K562 (cell line): ENCODE data around the gene CRABP2. TPM values are rescaled to one million over a fixed set of nuclear protein-coding genes. Genes with fewer than 3 reads are reported as not detected.
A peak's percentile ranks its signal among the peaks of the same experiment; 100 is the strongest.

Experiments
- CHD4 ChIP-seq: fragments of 200-600 bp; sonication (generic); IDR thresholded peaks from 3 replicates; pipeline ENCODE4 v1.6.1; 2012; ENCODE audit warnings: low read depth, mild to moderate bottlenecking, mixed read lengths, low read length, inconsistent platforms; ENCODE audit not compliant: insufficient read depth, insufficient replicate concordance, poor library complexity, severe bottlenecking
- DMBX1 ChIP-seq: fragments of 250-450 bp; sonication (Bioruptor Pico); IDR thresholded peaks from 2 replicates; pipeline ENCODE4 v1.8.0; 2022; ENCODE audit warnings: inconsistent platforms, mild to moderate bottlenecking, moderate library complexity, borderline replicate concordance
- FOXA1 ChIP-seq: fragments of 450-650 bp; IDR thresholded peaks from 2 replicates; pipeline ENCODE4 v1.6.1; 2016; ENCODE audit warnings: mild to moderate bottlenecking, borderline replicate concordance
- HNRNPH1 ChIP-seq: fragments of 200-400 bp; formaldehyde crosslinking; optimal IDR thresholded peaks from 2 replicates; pipeline ENCODE3; 2017; ENCODE audit warnings: low read depth, mild to moderate bottlenecking, low read length, moderate library complexity
- MCM5 ChIP-seq: fragments of 450-650 bp; IDR thresholded peaks from 2 replicates; pipeline ENCODE4 v1.6.1; 2016; ENCODE audit warnings: low read depth
- NFIX ChIP-seq: fragments of 250-450 bp; sonication (Bioruptor Pico); IDR thresholded peaks from 2 replicates; pipeline ENCODE4 v1.4.0; 2020; ENCODE audit warnings: low read depth, mild to moderate bottlenecking, moderate library complexity
- NUFIP1 ChIP-seq: fragments of 450-650 bp; IDR thresholded peaks from 2 replicates; pipeline ENCODE4 v1.6.1; 2018; ENCODE audit not compliant: partially characterized antibody
- POLR2A ChIP-seq: fragments of 450-650 bp; conservative IDR thresholded peaks from 2 replicates; pipeline ENCODE4 v1.6.1; 2016
- ZFX ChIP-seq: sonication (generic); formaldehyde crosslinking; IDR thresholded peaks from 2 replicates; pipeline ENCODE4 v1.8.0; 2022; ENCODE audit warnings: mild to moderate bottlenecking, missing genetic modification reagents, moderate library complexity
- ZNF212 ChIP-seq: fragments of 450-650 bp; formaldehyde crosslinking; IDR thresholded peaks from 2 replicates; pipeline ENCODE4 v1.4.0; 2020; ENCODE audit warnings: mild to moderate bottlenecking
- ZNF277 ChIP-seq: fragments of 250-450 bp; sonication (Bioruptor Pico); IDR thresholded peaks from 2 replicates; pipeline ENCODE4 v1.8.0; 2022; ENCODE audit warnings: inconsistent platforms, mild to moderate bottlenecking, moderate library complexity, borderline replicate concordance
- ZNF395 ChIP-seq: fragments of 200-800 bp; sonication (Bioruptor generic); IDR thresholded peaks from 2 replicates; pipeline ENCODE4 v1.6.1; 2017; ENCODE audit warnings: missing genetic modification characterization, missing compliant biosample characterization
- ZNF644 ChIP-seq: fragments of 200-800 bp; sonication (Bioruptor generic); IDR thresholded peaks from 2 replicates; pipeline ENCODE4 v1.6.1; 2016; ENCODE audit warnings: low read depth, missing genetic modification characterization, missing compliant biosample characterization
- ZNF79 ChIP-seq: fragments of 250-450 bp; sonication (Bioruptor Pico); IDR thresholded peaks from 2 replicates; pipeline ENCODE4 v1.4.0; 2020; ENCODE audit warnings: low read depth, mild to moderate bottlenecking, moderate library complexity
- polyA plus RNA-seq, 8 experiments: library from polyadenylated mRNA; depleted of rRNA in 4 of 8; stranded (reverse) in 5 of 8; unstranded in 3 of 8; fragments of >200 nt; fragmentation: Nextera tagmentation in 2 of 8; fragmentation: Illumina TruSeq in 1 of 8; extraction: Ambion mirVana in 2 of 8; extraction: Trizol in 1 of 8; gene quantifications; 2 replicates each; pipeline versions ENCODE4 v1.2.1 to v1.2.3, GENCODE V29; 2011 to 2014; ENCODE audit warnings: inconsistent platforms in 1 of 8, missing spikeins in 1 of 8
- total RNA-seq, 7 experiments: library from RNA; depleted of rRNA in 6 of 7; stranded (reverse); fragments of >200 nt in 6 of 7; fragmentation: Illumina TruSeq in 2 of 7; extraction: Trizol in 2 of 7; gene quantifications; 2 replicates each; pipeline versions ENCODE4 v1.2.1 to v1.2.3, GENCODE V29; 2011 to 2021; ENCODE audit warnings: low replicate concordance in 1 of 7
- TF ChIP-seq, protein P1 (sequence below): fragments of 250-450 bp; sonication (Bioruptor Pico); IDR thresholded peaks from 2 replicates; pipeline ENCODE4 v1.5.0; 2021; ENCODE audit warnings: mild to moderate bottlenecking, borderline replicate concordance
- TF ChIP-seq, protein P2 (sequence below), 2 experiments: fragments of 150-350 bp in 1 of 2; IDR thresholded peaks; 2 replicates each; pipeline ENCODE4 v1.6.1; 2012 to 2016; ENCODE audit warnings: low read depth in 2 of 2, low read length in 2 of 2, mild to moderate bottlenecking in 1 of 2, moderate library complexity in 1 of 2
- TF ChIP-seq, protein P3 (sequence below), 2 experiments: fragments of 450-650 bp; IDR thresholded peaks; 2 replicates each; pipeline ENCODE4 v1.6.1; 2016

Gene CRABP2
- total and polyA plus RNA-seq, 9 of the 15 experiments (the other 6 are each of a cell fraction or from before 2014, with no cell fraction given), result 0.30 to 2.5 (median 0.82) TPM

GRCh38 chr1:156740741-156741480 is 35.5 kb upstream of the CRABP2 start, which contains the start of gene MRPL24 (continued):
- TF ChIP-seq CHD4 (no peak), NFIX (CRISPR knock-in tag) (no peak), ZNF395 (CRISPR knock-in tag) (no peak), ZNF644 (tag) (peak; percentile 89), ZNF79 (no peak), ZNF212 (CRISPR knock-in tag) (no peak), ZFX (CRISPR knock-in tag) (peak; percentile 97), ZNF277 (CRISPR knock-in tag) (no peak), MCM5 (no peak), FOXA1 (no peak), NUFIP1 (no peak), DMBX1 (CRISPR knock-in tag) (peak; percentile 73; the same call in 1 of the 2 replicates), HNRNPH1 (no peak), POLR2A (peak; percentile 81)
- TF ChIP-seq, protein P1, sequence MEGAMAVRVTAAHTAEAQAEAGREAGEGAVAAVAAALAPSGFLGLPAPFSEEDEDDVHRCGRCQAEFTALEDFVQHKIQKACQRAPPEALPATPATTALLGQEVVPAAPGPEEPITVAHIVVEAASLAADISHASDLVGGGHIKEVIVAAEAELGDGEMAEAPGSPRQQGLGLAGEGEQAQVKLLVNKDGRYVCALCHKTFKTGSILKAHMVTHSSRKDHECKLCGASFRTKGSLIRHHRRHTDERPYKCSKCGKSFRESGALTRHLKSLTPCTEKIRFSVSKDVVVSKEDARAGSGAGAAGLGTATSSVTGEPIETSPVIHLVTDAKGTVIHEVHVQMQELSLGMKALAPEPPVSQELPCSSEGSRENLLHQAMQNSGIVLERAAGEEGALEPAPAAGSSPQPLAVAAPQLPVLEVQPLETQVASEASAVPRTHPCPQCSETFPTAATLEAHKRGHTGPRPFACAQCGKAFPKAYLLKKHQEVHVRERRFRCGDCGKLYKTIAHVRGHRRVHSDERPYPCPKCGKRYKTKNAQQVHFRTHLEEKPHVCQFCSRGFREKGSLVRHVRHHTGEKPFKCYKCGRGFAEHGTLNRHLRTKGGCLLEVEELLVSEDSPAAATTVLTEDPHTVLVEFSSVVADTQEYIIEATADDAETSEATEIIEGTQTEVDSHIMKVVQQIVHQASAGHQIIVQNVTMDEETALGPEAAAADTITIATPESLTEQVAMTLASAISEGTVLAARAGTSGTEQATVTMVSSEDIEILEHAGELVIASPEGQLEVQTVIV (CRISPR knock-in tag), result no peak
- TF ChIP-seq, protein P2, sequence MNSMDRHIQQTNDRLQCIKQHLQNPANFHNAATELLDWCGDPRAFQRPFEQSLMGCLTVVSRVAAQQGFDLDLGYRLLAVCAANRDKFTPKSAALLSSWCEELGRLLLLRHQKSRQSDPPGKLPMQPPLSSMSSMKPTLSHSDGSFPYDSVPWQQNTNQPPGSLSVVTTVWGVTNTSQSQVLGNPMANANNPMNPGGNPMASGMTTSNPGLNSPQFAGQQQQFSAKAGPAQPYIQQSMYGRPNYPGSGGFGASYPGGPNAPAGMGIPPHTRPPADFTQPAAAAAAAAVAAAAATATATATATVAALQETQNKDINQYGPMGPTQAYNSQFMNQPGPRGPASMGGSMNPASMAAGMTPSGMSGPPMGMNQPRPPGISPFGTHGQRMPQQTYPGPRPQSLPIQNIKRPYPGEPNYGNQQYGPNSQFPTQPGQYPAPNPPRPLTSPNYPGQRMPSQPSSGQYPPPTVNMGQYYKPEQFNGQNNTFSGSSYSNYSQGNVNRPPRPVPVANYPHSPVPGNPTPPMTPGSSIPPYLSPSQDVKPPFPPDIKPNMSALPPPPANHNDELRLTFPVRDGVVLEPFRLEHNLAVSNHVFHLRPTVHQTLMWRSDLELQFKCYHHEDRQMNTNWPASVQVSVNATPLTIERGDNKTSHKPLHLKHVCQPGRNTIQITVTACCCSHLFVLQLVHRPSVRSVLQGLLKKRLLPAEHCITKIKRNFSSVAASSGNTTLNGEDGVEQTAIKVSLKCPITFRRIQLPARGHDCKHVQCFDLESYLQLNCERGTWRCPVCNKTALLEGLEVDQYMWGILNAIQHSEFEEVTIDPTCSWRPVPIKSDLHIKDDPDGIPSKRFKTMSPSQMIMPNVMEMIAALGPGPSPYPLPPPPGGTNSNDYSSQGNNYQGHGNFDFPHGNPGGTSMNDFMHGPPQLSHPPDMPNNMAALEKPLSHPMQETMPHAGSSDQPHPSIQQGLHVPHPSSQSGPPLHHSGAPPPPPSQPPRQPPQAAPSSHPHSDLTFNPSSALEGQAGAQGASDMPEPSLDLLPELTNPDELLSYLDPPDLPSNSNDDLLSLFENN (IDR thresholded peaks at IDR 0.05; ENCODE audit: low read depth in 2 of 2, low read length in 2 of 2), result peak; percentile 58 to 69; a peak in 2 of 4 replicates
- TF ChIP-seq, protein P3, sequence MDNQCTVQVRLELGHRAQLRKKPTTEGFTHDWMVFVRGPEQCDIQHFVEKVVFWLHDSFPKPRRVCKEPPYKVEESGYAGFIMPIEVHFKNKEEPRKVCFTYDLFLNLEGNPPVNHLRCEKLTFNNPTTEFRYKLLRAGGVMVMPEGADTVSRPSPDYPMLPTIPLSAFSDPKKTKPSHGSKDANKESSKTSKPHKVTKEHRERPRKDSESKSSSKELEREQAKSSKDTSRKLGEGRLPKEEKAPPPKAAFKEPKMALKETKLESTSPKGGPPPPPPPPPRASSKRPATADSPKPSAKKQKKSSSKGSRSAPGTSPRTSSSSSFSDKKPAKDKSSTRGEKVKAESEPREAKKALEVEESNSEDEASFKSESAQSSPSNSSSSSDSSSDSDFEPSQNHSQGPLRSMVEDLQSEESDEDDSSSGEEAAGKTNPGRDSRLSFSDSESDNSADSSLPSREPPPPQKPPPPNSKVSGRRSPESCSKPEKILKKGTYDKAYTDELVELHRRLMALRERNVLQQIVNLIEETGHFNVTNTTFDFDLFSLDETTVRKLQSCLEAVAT (IDR thresholded peaks at IDR 0.05), result no peak
